Islet of Langerhans (tissue), 1 donor: Measurements from ENCODE around the gene NPAT.

Experiments used
- FAIRE-seq: peaks from one replicate; lab custom pipeline; 2011; peaks lifted over from hg19 to GRCh38; lab: Jason Lieb, UNC

NPAT gene

GRCh38 chr11:108222574-108223347, at the start of gene NPAT, which contains the start of gene ATM:
NPAT (minus strand) TSS chr11:108222638; CDS start chr11:108222536, 102 bp downstream.
ATM (plus strand) TSS chr11:108223067; CDS start chr11:108227625, 4,558 bp downstream.
- FAIRE-seq = no peak

DNA sequence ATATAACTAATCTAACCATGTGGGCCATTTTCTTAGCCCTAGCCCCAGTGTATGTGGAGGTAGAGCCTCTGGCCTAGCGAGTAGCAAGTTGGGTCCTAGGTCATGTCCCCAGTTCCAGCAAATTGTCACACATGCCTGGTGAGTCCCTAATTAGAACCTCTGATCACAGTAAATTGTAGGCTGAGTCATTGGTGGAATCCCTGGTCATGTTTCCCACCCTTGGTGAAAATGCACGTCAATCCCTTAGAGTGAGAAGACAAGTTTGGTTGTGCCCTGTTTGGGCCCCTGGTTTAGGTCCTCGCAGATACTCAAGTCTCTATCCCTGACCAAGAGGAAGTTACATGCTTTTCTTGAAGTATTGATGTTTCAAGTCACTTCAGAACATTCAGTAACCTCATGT, 47.1 kb upstream of the NPAT start:
- no peak for FAIRE-seq

GRCh38 chr11:108253176-108253575, 30.7 kb upstream of the NPAT start:
- peak; percentile 24 for FAIRE-seq

DNA sequence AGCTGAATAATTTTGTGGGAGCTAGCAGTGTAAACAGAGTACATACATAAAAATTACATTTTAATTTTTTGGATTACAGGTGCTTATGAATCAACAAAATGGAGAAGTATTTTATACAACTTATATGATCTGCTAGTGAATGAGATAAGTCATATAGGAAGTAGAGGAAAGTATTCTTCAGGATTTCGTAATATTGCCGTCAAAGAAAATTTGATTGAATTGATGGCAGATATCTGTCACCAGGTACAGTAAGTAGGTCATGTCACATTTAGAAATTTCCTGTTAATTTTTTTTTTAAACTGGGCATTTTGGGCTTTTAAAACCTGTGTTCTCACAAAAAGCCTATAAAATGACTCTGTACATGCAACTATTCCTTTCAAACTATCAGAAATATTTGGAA, 24.4 kb upstream of the NPAT start:
- FAIRE-seq = no peak

DNA sequence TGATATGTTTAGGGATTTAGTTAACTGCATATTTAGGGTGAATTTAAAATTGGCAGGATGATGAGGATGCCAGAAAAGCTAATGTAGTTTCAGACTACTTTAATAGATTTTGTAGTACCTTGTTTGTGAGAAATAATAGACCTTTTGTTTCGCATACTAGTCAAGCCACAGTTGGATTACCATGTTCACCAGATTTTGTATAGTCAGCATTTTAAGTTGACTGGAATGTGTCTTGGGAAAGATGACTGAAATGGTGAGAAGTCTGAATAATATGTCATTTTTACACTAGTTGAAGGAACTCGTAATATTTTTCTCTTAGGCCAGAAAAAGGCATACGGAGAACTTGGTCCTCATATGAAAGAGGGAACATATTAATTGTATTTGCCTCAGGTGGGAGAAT, 23.9 kb upstream of the NPAT start:
- no peak for FAIRE-seq

- no peak for FAIRE-seq
Observed at GRCh38 chr11:108242422-108242821, 20.0 kb upstream of the NPAT start.

DNA sequence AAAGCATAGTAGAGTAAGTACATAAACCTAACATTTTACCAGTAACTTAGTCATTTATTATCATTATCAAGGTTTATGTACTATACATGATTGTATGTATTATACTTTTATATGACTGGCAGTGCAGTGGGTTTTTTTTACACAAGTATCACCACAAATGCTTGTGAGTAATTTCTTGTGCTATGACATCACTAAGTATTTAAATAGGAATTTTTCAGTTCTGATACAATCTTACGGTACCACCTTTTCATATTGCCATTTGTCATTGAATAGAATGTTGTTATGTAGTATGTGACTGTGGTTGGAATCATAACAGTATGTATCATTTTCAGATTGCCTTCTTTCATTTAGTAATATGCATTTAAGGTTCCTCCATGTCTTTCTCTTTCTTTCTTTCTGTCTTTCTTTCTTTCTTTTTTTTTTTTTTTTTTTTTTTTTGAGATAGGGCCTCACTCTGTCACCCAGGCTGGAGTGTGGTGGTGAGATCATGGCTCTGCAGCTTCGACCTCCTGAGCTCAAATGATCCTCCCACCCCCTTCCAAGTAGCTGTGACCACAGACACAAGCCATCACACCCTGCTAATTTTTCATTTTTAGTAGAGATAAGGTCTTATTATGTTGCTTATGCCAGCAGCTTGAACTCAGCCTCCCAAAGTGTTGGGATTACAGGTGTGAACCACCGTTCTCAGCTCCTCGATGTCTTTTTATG, 19.0 kb upstream of the NPAT start:
- FAIRE-seq = no peak

DNA sequence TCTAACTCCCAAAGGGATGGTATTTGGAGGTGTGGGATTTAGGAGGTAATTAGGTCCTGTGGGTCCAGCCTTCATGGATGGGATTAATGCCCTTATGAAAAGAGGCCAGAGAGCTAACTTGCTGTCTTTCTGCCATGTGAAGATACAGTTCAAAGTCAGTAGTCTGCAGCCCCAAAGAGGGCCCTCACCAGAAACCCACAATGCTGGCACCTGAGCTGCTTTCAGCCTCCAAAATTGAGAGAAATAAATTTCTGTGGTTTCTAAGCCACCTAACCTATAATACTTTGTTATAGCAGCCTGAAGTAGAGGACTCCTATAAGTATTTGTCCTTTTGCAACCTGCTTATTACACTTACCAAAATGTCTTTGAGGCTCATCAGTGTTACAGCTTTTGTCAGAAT, 16.6 kb upstream of the NPAT start:
- no peak for FAIRE-seq

DNA sequence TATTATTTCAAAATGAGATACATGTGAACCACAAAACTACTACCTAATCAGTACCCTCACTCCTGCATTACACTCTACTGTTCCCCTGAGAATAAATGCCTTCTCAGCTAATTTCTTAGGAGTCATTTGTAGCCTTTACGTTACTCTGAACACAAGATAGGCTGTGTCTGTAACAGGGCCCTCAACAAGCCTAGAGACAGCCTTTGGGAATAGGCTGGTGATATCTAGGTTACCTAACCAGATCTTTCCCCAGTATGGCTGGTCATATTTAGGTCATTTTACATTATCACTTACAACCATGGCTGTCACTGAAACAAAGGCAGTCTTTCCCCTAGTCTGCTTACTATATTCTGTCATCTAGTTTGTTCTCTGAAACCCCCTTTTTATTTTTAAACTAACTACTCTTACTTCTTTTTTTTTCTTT, 14.6 kb upstream of the NPAT start:
- no peak for FAIRE-seq

- FAIRE-seq = no peak
Observed at GRCh38 chr11:108235633-108236032, 13.2 kb upstream of the NPAT start.

DNA sequence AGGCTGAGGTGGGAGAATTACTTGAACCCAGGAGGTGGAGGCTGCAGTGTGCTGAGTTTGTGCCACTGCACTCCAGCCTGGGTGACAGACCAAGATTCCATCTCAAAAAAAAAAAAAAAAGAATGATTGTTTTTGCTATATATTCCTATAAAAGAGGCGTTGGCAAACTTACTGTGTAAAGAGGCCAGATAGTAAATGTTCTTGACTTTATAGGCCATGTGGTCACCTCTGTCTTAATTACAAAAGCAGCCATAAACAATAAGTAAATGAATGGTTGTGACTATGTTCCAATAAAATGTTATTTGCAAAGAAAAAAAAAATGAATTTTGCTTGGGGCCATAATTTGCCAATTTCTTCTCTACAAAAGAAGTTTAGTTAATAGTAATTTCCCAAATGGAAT, 12.8 kb upstream of the NPAT start:
- FAIRE-seq = no peak

GRCh38 chr11:108233277-108233945, 11.0 kb upstream of the NPAT start:
- FAIRE-seq = no peak

GRCh38 chr11:108228251-108228650, 5.8 kb upstream of the NPAT start:
- FAIRE-seq = peak; percentile 75

DNA sequence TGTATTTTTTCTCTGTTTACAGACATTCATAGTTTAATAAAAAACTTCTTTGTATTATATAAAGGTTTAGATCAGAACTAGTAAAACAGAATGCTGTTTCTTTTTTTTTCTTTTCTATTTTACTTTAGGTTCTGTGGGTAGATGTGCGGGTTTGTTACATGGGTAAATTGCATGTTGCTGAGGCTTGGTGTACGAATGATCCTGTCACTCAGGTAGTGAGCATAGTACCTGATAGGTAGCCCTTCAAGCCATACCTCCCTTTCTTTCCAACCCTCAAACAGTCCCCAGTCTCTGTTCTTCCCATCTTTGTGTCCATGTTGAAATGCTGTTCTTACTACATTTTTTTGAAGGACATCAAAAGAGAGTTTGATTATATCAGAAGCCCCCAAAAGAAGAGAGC, 3.6 kb upstream of the NPAT start:
- no peak for FAIRE-seq

DNA sequence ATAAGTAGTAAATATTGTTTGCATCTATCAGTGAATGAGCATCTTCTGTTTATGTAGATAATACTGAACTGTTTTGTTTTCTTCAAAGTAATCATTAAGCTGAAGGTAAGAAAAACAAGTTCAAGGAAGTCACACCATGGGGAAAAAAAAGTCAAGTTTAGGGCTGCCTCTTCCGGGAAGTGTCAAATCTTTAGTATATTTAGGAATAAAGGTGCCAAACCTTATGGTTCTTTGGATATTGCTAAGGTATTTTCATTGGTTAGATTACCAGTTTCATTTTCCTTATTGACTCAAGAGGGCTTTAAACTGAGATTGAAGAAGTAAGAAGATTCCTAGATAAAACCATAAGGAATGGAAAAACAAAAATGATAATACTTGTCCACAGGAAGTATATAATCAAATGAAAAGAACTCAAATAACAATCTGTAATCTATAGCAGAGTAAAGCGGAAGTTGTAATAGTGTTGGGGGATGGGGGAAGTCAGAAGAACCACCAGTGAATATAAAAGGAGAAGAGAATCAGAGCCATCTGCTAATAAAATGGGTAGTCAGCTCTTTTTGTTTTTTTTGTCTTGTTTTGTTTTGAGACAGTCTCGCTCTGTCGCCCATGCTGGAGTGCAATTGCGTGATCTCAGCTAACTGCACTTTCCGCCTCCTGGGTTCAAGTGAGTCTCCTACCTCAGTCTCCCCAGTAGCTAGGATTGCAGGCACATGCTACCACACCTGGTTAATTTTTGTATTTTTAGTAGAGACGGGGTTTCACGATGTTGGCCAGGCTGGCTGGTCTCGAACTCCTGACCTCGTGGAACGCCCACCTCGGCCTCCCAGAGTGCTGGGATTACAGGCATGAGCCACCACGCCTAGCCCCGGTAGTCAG, 2.7 kb upstream of the NPAT start:
- no peak for FAIRE-seq

GRCh38 chr11:108224366-108224765, 1.9 kb upstream of the NPAT start:
- no peak for FAIRE-seq

DNA sequence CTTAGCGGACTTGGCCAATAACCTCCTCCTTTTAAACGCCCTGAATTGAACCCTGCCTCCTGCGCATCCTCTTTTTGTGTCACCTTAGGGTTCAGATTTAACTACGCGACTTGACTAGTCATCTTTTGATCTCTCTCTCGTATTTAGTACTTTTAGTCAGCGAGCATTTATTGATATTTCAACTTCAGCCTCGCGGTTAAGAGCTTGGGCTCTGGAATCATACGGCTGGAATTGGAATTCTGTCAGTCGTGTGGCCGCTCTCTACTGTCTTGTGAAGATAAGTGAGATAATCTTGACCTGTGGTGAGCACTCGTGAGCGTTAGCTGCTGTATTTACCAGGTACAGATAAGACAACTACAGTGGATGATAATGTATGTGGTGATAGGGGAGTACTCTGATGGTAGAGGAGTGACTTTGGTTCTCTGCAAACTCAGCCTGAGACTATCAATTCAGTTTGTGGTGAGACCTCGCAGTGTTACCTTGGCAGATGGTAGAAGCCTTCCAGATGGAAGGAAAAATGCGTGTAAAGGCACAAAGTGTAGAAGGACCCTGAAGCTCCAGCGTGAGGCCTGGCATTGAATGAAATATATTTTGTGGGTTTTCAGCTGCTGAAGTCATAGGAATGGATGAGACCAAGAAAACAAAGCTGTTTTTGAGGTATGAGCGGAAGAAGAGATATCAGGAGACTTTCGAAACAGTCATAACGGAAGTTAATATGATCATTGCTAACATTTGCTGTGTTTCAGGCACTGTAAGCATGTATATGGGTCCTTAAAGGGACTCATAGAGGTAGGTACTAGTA, 1.1 kb upstream of the NPAT start:
- FAIRE-seq = no peak

DNA sequence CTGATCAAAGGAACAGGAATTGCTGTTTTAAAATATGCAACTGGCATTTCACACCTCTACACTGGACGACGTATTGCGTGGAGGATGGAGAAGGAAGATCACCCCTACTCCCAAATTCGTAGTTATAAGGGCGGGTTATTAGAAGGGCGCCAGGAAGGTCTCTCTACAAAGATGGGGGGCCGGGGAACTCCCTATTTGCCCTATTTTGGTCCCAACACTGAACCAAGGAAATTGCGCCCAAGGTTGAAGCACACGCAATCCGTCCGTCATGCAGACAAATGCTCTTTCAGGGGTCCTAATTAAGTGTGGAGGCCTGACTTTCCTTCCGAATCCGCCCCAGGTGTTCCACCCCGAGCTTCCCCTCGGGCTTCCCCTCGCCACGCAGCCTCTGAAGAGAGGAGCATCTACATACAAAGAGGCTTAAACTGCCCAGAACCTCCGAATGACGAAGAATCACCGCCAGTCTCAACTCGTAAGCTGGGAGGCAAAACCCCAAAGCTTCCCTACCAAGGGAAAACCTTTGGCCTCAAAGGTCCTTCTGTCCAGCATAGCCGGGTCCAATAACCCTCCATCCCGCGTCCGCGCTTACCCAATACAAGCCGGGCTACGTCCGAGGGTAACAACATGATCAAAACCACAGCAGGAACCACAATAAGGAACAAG, 396 bp downstream of the NPAT start:
- FAIRE-seq = no peak

DNA sequence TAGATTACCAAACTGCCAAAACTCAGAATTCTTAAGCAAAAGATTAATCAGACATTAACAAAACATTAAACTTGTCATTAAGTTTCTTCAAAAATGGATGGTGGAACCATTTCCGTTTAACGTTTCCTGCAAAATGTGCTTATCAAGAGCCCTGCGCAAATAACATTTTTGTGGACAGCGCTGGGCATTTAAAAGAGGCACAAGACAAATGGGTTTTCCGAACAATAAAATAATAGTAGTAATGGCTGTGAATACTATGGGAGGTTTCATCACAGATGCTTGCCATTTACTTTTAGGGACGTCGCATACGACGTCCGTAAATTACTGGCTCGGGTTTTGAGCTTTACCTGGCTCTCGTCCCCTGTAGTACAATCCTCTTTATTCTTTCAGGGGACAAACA, 1.1 kb downstream of the NPAT start:
- no peak for FAIRE-seq

DNA sequence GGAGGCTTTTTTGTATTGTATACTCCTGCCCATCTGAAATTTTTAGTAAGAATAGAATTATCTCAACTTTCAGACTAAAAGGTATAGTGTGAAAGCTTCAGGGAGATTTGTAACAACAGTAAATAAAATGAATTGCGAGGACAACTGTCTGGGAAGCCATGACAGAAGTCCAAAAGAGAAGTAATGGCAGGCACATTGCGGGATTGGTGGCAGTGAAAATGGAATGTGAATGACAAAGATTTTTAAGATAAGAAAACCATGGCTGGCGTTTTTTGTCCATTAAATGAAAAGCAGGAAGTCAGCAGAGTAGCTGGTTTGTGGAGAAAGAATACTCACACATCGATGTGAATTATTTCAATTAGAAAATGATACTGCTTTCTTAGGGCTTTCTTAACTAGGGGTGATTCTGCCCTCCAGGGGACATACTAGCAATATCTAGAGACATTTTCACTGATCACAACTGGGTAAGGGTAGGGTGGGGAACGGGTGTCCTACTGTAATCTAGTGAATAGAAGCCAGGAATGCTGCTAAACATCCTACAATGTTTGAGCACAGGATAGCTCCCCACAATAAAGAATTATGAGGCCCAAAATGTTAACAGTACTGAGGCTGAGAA, 1.6 kb downstream of the NPAT start:
- FAIRE-seq = no peak
